SK-N-MC (cell line): ENCODE results near the gene CDYL.
"Not testable (repeated sequence)": the region's sequence is repeated elsewhere in the genome, so short reads cannot be mapped to it uniquely, and the experiment has no call there.

Experiments used
- EZH2 ChIP-seq: fragments of 200-600 bp; sonication (generic); IDR thresholded peaks from one replicate; pipeline ENCODE4 v1.6.1; 2017; ENCODE audit warnings: antibody characterized with exemption
- POLR2AphosphoS5 ChIP-seq: IDR thresholded peaks from 2 replicates; pipeline ENCODE4 v1.6.1; 2012; ENCODE audit warnings: mild to moderate bottlenecking, low read depth, low read length, borderline replicate concordance

- not testable (repeated sequence) for TF ChIP-seq POLR2AphosphoS5, EZH2
Measured at GRCh38 chr6:4835540-4835939, 59.3 kb downstream of the CDYL start.
